HG03521 (cell line): ENCODE measurements around the gene SCO1.
A peak's percentile ranks its signal among the peaks of the same experiment; 100 is the strongest.
"Not testable (repeated sequence)": the region's sequence is repeated elsewhere in the genome, so short reads cannot be mapped to it uniquely, and the experiment has no call there.

Source experiments
- ATAC-seq: cut with Tn5 transposase; IDR thresholded peaks from one replicate; pipeline ENCODE4 v1.9.1; 2021; ENCODE audit warnings: mild to moderate bottlenecking, moderate library complexity; ENCODE audit not compliant: unreplicated experiment

SCO1 gene

GRCh38 chr17:10697092-10698081 is at the start of gene SCO1, which contains the start of gene ADPRM:
Gene SCO1, minus strand, starts transcription at chr17:10697533. Its CDS starts 26 bp downstream, at chr17:10697507.
Gene ADPRM, plus strand, starts transcription at chr17:10697594. Its CDS starts 7,333 bp downstream, at chr17:10704927.
- ATAC-seq: peak; percentile 94

DNA sequence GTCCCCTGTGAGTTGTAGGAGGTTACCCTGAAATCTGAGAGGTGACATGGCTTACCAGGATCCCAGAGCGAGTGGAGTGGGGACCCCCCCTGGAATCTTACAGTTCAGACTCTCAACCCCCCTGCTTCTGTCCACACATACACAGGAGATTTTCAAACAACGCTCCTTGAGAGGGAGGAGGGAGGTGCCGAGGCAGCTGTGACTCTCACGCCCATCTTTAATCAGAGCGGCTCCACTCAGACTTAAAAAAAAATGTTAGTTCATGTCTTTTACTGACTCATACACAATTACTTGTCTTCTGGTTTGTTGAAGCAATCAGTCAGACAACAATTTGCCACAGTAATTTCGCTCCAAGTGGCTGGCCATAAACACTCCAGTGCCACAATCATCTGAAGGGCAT is 47.9 kb upstream of the SCO1 start:
- no peak for ATAC-seq

- ATAC-seq: no peak
Observed at GRCh38 chr17:10744501-10745000, 47.2 kb upstream of the SCO1 start.

GRCh38 chr17:10743316-10744009 is 46.1 kb upstream of the SCO1 start:
- ATAC-seq: no peak

- no peak for ATAC-seq
Observed at GRCh38 chr17:10742431-10742830, 45.1 kb upstream of the SCO1 start.

- no peak for ATAC-seq
Observed at GRCh38 chr17:10741416-10742135, 44.2 kb upstream of the SCO1 start.

GRCh38 chr17:10739386-10739785 is 42.1 kb upstream of the SCO1 start:
- no peak for ATAC-seq

- ATAC-seq: no peak
Observed at GRCh38 chr17:10738521-10739258, 41.4 kb upstream of the SCO1 start.

- ATAC-seq: no peak
Observed at GRCh38 chr17:10737736-10738135, 40.4 kb upstream of the SCO1 start.

DNA sequence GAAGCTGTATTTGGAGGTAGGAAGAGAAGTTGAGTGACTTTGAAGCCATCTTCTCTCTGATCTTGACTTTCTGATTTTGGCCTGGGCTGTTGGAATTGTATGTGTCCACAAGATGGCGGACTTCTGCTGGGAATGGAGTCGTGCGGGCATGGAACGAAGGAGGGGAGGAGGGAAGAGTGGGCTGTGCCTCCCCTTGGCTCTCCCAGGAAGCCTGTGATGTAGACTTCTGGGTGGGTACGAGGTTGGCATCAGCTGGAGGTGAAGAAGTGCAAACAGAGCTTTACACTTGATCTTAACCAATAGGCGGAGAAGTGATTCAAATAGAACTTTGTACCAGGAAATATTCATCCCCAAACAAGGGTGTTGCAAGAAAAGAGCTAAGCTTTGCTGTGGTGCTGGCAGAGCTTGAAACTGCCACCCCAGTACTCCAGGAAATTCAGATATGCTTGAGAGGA is 39.9 kb upstream of the SCO1 start:
- ATAC-seq: no peak

DNA sequence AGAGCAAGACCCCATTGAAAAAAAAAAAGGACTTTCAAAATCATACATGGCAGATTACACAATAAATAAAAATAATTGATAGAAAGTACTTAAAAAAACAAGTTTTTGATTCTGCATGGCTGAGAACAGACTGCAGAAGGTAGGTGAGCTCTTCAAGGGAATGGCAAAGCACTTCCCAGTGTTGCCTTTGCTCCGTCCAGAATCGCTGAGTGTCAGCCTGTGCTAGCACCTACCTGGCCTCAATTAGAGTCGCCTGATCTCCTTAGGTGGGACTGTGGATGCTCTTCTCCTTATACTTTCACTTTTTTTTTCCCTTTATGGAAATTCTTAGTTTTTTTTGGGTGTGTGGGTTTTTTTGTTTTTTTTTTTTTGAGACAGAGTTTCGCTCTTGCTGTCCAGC is 38.5 kb upstream of the SCO1 start:
- ATAC-seq: no peak

DNA sequence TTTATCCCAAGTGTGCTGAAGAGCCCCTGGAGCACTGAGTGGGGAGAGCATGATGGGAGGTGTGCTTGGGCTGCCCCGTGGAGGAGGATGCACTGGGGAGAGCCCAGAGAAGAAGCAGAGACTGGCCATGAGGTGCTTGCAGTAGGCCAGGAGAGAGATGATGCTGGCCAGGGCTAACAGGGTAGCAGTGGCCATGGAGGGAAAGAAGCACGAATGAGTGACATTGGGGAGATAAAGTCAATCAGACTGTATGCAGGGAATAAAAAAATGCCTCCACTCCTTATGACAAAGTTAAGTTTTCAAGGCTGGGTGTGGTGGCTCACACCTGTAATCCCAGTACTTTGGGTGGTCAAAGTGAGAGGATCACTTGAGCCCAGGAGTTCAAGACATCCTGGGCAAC is 37.9 kb upstream of the SCO1 start:
- ATAC-seq: no peak

DNA sequence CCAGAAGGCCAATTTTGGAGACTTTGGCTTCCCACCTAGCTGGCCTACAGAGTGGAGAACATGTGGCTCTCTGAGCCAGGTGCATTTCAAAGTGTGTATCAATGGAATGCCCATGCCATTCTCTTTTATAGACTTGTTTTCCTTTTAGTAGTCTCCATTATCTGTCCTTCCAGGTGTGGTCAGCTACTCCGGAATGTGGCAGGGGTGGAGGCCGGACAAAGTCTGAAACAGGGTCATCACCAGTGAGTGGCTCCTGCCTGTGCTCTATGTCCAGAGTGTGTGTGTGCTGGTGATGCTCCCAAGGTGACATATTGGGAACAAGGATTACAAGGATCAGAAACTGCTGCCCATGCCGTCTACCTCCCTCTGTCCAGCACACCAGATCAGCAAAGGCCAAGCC is 36.3 kb upstream of the SCO1 start:
- ATAC-seq: no peak

DNA sequence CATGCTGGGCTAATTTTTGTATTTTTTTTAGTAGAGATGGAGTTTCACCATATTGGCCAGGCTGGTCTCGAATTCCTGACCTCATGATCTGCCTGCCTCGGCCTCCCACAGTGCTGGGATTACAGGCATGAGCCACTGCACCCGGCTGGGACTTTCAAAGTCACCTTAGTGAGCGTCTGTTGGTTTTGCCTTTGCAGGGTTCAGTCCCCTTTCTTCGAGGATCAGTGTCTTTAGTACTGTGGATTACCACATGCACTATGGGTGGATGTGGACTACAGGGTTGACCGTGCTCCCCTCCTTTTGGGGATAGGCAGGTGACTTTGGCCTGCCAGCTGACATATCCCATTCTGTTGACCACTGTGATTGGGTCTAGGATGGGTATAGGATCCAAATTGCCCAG is 34.8 kb upstream of the SCO1 start:
- not testable (repeated sequence) for ATAC-seq

GRCh38 chr17:10731408-10731879 is 34.1 kb upstream of the SCO1 start:
- ATAC-seq: no peak

DNA sequence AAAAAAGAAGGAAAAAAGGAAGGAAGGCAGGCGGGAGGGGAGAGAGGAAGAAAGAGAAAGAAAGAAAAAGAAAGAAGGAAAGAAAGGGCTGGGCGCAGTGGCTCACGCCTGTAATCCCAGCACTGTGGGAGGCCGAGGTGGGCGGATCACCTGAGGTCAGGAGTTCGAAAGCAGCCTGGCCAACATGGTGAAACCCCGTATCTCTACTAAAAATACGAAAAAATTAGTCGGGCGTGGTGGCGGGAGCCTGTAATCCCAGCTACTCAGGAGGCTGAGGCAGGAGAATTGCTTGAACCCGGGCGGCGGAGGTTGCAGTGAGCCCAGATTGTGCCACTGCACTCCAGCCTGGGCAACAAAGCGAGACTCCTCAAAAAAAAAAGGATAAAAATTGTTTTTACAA is 32.9 kb upstream of the SCO1 start:
- not testable (repeated sequence) for ATAC-seq

GRCh38 chr17:10729334-10730193 is 32.2 kb upstream of the SCO1 start, which contains the start of gene TMEM220:
Gene TMEM220, minus strand, starts transcription at chr17:10730023. Its CDS starts 172 bp downstream, at chr17:10729851.
- peak; percentile 58 for ATAC-seq

DNA sequence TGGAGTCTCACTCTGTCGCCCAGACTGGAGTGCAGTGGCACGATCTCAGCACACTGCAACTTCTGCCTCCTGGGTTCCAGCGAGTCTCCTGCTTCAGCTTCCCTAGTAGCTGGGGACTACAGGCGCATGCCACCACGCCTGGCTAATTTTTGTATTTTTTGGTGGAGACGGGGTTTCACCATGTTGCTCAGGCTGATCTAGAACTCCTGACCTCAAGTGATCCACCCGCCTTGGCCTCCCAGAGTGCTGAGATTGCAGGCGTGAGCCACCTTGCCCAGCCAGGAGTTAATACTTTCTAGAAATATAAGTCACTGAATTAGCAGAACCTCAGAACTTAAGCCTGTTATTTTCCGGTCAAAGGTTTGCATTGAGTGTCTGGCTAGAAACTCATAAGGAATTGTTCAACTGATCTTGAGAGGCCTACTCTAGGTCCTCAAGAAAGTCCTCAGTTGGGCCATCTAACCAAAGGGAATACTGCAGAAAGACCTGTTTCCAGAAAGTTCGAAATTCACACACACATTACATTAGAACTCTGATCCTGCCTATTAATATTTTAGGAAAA is 31.1 kb upstream of the SCO1 start:
- no peak for ATAC-seq

GRCh38 chr17:10727192-10727591 is 29.9 kb upstream of the SCO1 start:
- ATAC-seq: no peak
